HG03457 (cell line): Measurements from ENCODE around the gene ANP32D.
A peak's percentile ranks its signal among the peaks of the same experiment; 100 is the strongest.
"Not testable (repeated sequence)": the region's sequence is repeated elsewhere in the genome, so short reads cannot be mapped to it uniquely, and the experiment has no call there.

Source experiments
- ATAC-seq: cut with Tn5 transposase; IDR thresholded peaks from one replicate; pipeline ENCODE4 v1.9.1; 2021; ENCODE audit warnings: moderate number of reproducible peaks; ENCODE audit not compliant: unreplicated experiment

Gene ANP32D

GRCh38 chr12:48500281-48500680 lies 27.9 kb downstream of the ANP32D start:
- not testable (repeated sequence) for ATAC-seq

- not testable (repeated sequence) for ATAC-seq
Observed at GRCh38 chr12:48506836-48507235, 34.5 kb downstream of the ANP32D start.

- ATAC-seq: no peak
Observed at GRCh38 chr12:48508987-48509386, 36.6 kb downstream of the ANP32D start.

GRCh38 chr12:48510111-48510510 lies 37.8 kb downstream of the ANP32D start:
- ATAC-seq: no peak

GRCh38 chr12:48512855-48513254 lies 40.5 kb downstream of the ANP32D start:
- peak; percentile 91 for ATAC-seq

GRCh38 chr12:48514728-48515127 lies 42.4 kb downstream of the ANP32D start:
- ATAC-seq: no peak

GRCh38 chr12:48520381-48520780 lies 48.0 kb downstream of the ANP32D start:
- ATAC-seq: not testable (repeated sequence)
